WTC11 (cell line): ENCODE results near the gene CPNE6. TPM values are rescaled to one million over a fixed set of nuclear protein-coding genes. Genes with fewer than 3 reads are reported as not detected.
A peak's percentile ranks its signal among the peaks of the same experiment; 100 is the strongest.

Experiments
- ATAC-seq: fragments of 200-7000 bp; cut with Tn5 transposase; 2 replicates; pipeline ENCODE4 v1.10.0; 2021; ENCODE audit warnings: mild to moderate bottlenecking, moderate library complexity
- CTCF ChIA-PET: fragments of 300-600 bp; sonication (Branson Sonifier 250); formaldehyde crosslinking; loops from one replicate; lab custom pipeline; 2021; ENCODE audit warnings: antibody characterized with exemption; lab: Charles Lee
- POLR2A ChIA-PET: fragments of 350-600 bp; sonication (Branson Sonifier 250); formaldehyde crosslinking; loops from one replicate; lab custom pipeline; 2021; ENCODE audit warnings: antibody characterized with exemption; lab: Charles Lee
- DNase-seq: peaks from one replicate; pipeline ENCODE4 v3.0.0; 2021; ENCODE audit warnings: low spot score
- H3K27ac Mint-ChIP-seq: 2 replicates; pipeline ENCODE4 v1.8.0; 2021; ENCODE audit warnings: mixed read lengths
- H3K27me3 Mint-ChIP-seq: 2 replicates; pipeline ENCODE4 v1.8.0; 2021; ENCODE audit warnings: low read depth, mild to moderate bottlenecking, moderate library complexity, mixed read lengths
- H3K36me3 Mint-ChIP-seq: 2 replicates; pipeline ENCODE4 v1.8.0; 2021; ENCODE audit warnings: mixed read lengths
- H3K4me1 Mint-ChIP-seq: 2 replicates; pipeline ENCODE4 v1.8.0; 2022; ENCODE audit warnings: mixed read lengths
- H3K4me3 Mint-ChIP-seq: 2 replicates; pipeline ENCODE4 v1.8.0; 2021; ENCODE audit warnings: mild to moderate bottlenecking, moderate library complexity, mixed read lengths
- H3K9me3 Mint-ChIP-seq: 2 replicates; pipeline ENCODE4 v1.8.0; 2021; ENCODE audit warnings: mixed read lengths
- ATF1 ChIP-seq: sonication (generic); formaldehyde crosslinking; IDR thresholded peaks from 2 replicates; pipeline ENCODE4 v1.8.1; 2023; ENCODE audit warnings: mild to moderate bottlenecking, moderate library complexity, missing genetic modification reagents
- ATF3 ChIP-seq: sonication (generic); formaldehyde crosslinking; conservative IDR thresholded peaks from 2 replicates; pipeline ENCODE4 v1.8.1; 2022; ENCODE audit warnings: mild to moderate bottlenecking, missing genetic modification reagents
- CREM ChIP-seq: sonication (generic); formaldehyde crosslinking; IDR thresholded peaks from 2 replicates; pipeline ENCODE4 v1.8.1; 2022; ENCODE audit warnings: mild to moderate bottlenecking, missing genetic modification reagents, moderate library complexity
- E2F1 ChIP-seq: sonication (generic); formaldehyde crosslinking; IDR thresholded peaks from 2 replicates; pipeline ENCODE4 v1.8.0; 2022; ENCODE audit warnings: mild to moderate bottlenecking, missing genetic modification reagents
- ELF4 ChIP-seq: sonication (generic); formaldehyde crosslinking; IDR thresholded peaks from 2 replicates; pipeline ENCODE4 v1.8.1; 2022; ENCODE audit warnings: low read depth, mild to moderate bottlenecking, moderate library complexity, missing genetic modification reagents
- ESRRA ChIP-seq: sonication (generic); formaldehyde crosslinking; IDR thresholded peaks from 2 replicates; pipeline ENCODE4 v1.8.1; 2022; ENCODE audit warnings: mild to moderate bottlenecking, missing genetic modification reagents, borderline replicate concordance
- FOXK1 ChIP-seq: sonication (generic); formaldehyde crosslinking; IDR thresholded peaks from 2 replicates; pipeline ENCODE4 v1.8.0; 2022; ENCODE audit warnings: mild to moderate bottlenecking, moderate library complexity, missing genetic modification reagents
- GTF2I ChIP-seq: fragments of 250-450 bp; sonication (Bioruptor Pico); conservative IDR thresholded peaks from 2 replicates; pipeline ENCODE4 v1.4.0; 2021; ENCODE audit warnings: mild to moderate bottlenecking
- PREB ChIP-seq: sonication (generic); formaldehyde crosslinking; IDR thresholded peaks from 2 replicates; pipeline ENCODE4 v1.8.1; 2022; ENCODE audit warnings: mild to moderate bottlenecking, missing genetic modification reagents, moderate library complexity, borderline replicate concordance
- SMAD3 ChIP-seq: sonication (generic); formaldehyde crosslinking; IDR thresholded peaks from 2 replicates; pipeline ENCODE4 v1.8.0; 2022; ENCODE audit warnings: missing genetic modification reagents, mild to moderate bottlenecking, borderline replicate concordance
- ZBTB21 ChIP-seq: sonication (generic); formaldehyde crosslinking; IDR thresholded peaks from 2 replicates; pipeline ENCODE4 v1.8.1; 2023; ENCODE audit warnings: mild to moderate bottlenecking, missing genetic modification reagents, borderline replicate concordance
- ZMAT4 ChIP-seq: fragments of 250-450 bp; sonication (Bioruptor Pico); IDR thresholded peaks from 2 replicates; pipeline ENCODE4 v1.9.0; 2021; ENCODE audit warnings: mild to moderate bottlenecking
- ZNF317 ChIP-seq: sonication (generic); formaldehyde crosslinking; IDR thresholded peaks from 2 replicates; pipeline ENCODE4 v1.8.1; 2023; ENCODE audit warnings: low read depth, mild to moderate bottlenecking, moderate library complexity, missing genetic modification reagents, borderline replicate concordance
- ZNF425 ChIP-seq: fragments of 250-450 bp; sonication (Bioruptor Pico); conservative IDR thresholded peaks from 2 replicates; pipeline ENCODE4 v1.9.0; 2021; ENCODE audit warnings: mild to moderate bottlenecking
- ZNF532 ChIP-seq: fragments of 250-450 bp; sonication (Bioruptor Pico); IDR thresholded peaks from 2 replicates; pipeline ENCODE4 v1.9.0; 2021; ENCODE audit warnings: mild to moderate bottlenecking, borderline replicate concordance
- total RNA-seq: library from RNA; stranded (reverse); gene quantifications from 3 replicates; pipeline ENCODE4 v1.2.3, GENCODE V29; 2021
- TF ChIP-seq, protein P1 (sequence below): fragments of 250-450 bp; sonication (Bioruptor Pico); IDR thresholded peaks from 2 replicates; pipeline ENCODE4 v1.9.0; 2021; ENCODE audit warnings: mild to moderate bottlenecking

The CPNE6 gene
- total RNA-seq, 1 experiment from 2014 or later, result not detected

DNA sequence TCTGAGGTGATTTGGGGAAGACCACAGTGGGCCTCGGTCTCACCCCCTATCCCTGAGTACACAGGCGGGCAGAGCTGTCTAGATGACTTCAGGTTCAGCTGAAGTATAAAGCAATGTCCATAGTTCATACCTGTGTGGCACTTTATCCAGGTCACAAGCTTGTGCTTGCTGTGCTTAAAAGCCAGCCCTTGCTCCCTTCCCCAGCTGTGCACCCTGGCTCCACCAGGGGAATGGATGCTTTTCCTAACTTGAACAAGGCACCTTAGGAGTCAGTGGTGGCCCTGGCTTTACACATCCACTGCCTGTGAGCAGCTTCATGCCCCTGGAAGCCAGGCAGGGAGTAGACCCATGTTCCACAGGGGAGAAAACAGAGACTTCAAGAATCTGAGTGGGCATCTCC, 14.1 kb upstream of the CPNE6 start:
- ATAC-seq, result no peak
- H3K27me3 Mint-ChIP-seq, result no peaks in the 10 kb centered on the region
- POLR2A ChIA-PET, result interaction anchor here (1.2 to 3.6 kb wide), 4 partner anchors 36 to 57 kb away, joined by 3 to 38 read pairs (median 10); partner anchors contain the start of genes DCAF11, NRL and PCK2

DNA sequence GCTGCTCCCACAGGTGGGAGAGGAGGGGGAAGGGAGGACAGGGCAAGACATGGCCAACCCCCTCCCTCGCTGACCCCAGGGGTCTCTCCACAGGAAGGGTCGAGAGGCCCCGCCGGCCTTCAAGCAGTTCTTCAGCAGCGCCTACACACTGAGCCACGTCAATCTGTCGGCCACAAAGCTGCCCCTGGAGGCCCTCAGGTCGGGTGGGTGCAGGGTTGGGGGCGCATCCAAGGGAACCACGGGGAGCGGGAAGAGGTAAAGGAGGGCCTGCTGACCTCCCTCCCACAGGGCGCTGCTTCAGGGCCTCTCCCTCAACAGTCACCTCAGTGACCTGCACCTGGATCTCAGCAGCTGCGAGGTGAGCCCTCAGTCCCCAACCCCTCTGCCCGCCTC, 13.5 kb upstream of the CPNE6 start:
- H3K27ac Mint-ChIP-seq, result no peak overlapping the region; the same call in 1 of the 2 replicates
- no peaks in the 10 kb centered on the region for H3K27me3 Mint-ChIP-seq
- TF ChIP-seq CREM (CRISPR knock-in tag) (no peak), SMAD3 (CRISPR knock-in tag) (no peak), E2F1 (CRISPR knock-in tag) (no peak), ZMAT4 (CRISPR knock-in tag) (no peak), ATF3 (CRISPR knock-in tag) (no peak)
- TF ChIP-seq, protein P1, sequence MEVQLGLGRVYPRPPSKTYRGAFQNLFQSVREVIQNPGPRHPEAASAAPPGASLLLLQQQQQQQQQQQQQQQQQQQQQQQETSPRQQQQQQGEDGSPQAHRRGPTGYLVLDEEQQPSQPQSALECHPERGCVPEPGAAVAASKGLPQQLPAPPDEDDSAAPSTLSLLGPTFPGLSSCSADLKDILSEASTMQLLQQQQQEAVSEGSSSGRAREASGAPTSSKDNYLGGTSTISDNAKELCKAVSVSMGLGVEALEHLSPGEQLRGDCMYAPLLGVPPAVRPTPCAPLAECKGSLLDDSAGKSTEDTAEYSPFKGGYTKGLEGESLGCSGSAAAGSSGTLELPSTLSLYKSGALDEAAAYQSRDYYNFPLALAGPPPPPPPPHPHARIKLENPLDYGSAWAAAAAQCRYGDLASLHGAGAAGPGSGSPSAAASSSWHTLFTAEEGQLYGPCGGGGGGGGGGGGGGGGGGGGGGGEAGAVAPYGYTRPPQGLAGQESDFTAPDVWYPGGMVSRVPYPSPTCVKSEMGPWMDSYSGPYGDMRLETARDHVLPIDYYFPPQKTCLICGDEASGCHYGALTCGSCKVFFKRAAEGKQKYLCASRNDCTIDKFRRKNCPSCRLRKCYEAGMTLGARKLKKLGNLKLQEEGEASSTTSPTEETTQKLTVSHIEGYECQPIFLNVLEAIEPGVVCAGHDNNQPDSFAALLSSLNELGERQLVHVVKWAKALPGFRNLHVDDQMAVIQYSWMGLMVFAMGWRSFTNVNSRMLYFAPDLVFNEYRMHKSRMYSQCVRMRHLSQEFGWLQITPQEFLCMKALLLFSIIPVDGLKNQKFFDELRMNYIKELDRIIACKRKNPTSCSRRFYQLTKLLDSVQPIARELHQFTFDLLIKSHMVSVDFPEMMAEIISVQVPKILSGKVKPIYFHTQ (CRISPR knock-in tag), result no peak

More for the DNA sequence above, 14.1 kb upstream of the CPNE6 start:
- H3K36me3 Mint-ChIP-seq, result no peaks in the 10 kb centered on the region
- CTCF ChIA-PET, result interaction anchor here (1.1 to 4.9 kb wide), 14 partner anchors 11 to 214 kb away, joined by 4 to 320 read pairs (median 18); partner anchors contain the start of genes CHMP4A, DCAF11, EMC9 and IRF9
- peaks cover 13% of the 10 kb centered on the region for H3K4me1 Mint-ChIP-seq
- H3K9me3 Mint-ChIP-seq, result no peaks in the 10 kb centered on the region
- H3K4me3 Mint-ChIP-seq, result no peak overlapping the region
- no peak for DNase-seq
- no peak for TF ChIP-seq FOXK1
- TF ChIP-seq PREB (CRISPR knock-in tag), result no peak
- TF ChIP-seq ESRRA (CRISPR knock-in tag), result no peak
- no peak for TF ChIP-seq ATF1 (CRISPR knock-in tag)
- no peak for TF ChIP-seq ZNF532
- no peak for TF ChIP-seq ZBTB21 (CRISPR knock-in tag)
- TF ChIP-seq ZNF317 (CRISPR knock-in tag), result no peak
- no peak for TF ChIP-seq GTF2I (CRISPR knock-in tag)
- no peak for TF ChIP-seq ZNF425 (CRISPR knock-in tag)
- TF ChIP-seq ELF4 (CRISPR knock-in tag), result no peak
- H3K27ac Mint-ChIP-seq, result no peak overlapping the region

More for the DNA sequence above, 13.5 kb upstream of the CPNE6 start:
- H3K36me3 Mint-ChIP-seq, result no peaks in the 10 kb centered on the region
- no peaks in the 10 kb centered on the region for H3K9me3 Mint-ChIP-seq
- POLR2A ChIA-PET, result interaction anchor here (0.8 to 3.6 kb wide), 10 partner anchors 23 to 529 kb away, joined by 3 to 38 read pairs (median 4); partner anchors contain the start of genes DCAF11, NRL, PCK2 and RNF31
- peaks cover 9% of the 10 kb centered on the region for H3K4me1 Mint-ChIP-seq
- H3K4me3 Mint-ChIP-seq, result no peak overlapping the region
- DNase-seq, result no peak
- CTCF ChIA-PET, result interaction anchor here (0.7 to 4.9 kb wide), 40 partner anchors 10 to 538 kb away, joined by 3 to 320 read pairs (median 6); partner anchors contain the start of genes CHMP4A, CPNE6, DCAF11 and DHRS1
- peak; percentile 15 for ATAC-seq
